HepG2 (cell line): Measurements from ENCODE around the gene CHID1. TPM values are rescaled to one million over a fixed set of nuclear protein-coding genes. Genes with fewer than 3 reads are reported as not detected.

ENCODE experiments used
- CREB1 ChIP-seq, 2 experiments: fragments of 450-650 bp in 1 of 2; IDR thresholded peaks; 2 replicates each; pipeline ENCODE4 v1.6.1; 2016 to 2017; ENCODE audit warnings: control low read depth in 1 of 2, mild to moderate bottlenecking in 1 of 2, missing compliant biosample characterization in 1 of 2, missing genetic modification characterization in 1 of 2
- CREBL2 ChIP-seq: sonication (generic); formaldehyde crosslinking; IDR thresholded peaks from 2 replicates; pipeline ENCODE4 v1.8.1; 2023; ENCODE audit warnings: missing genetic modification reagents, mild to moderate bottlenecking, borderline replicate concordance
- EHMT2 ChIP-seq: fragments of 200-600 bp; sonication (generic); IDR thresholded peaks from 2 replicates; pipeline ENCODE4 v1.7.0; 2017; ENCODE audit warnings: antibody characterized with exemption, low read depth, low read length, borderline replicate concordance
- ELK4 ChIP-seq: sonication (generic); formaldehyde crosslinking; IDR thresholded peaks from 2 replicates; pipeline ENCODE4 v1.9.0; 2021; ENCODE audit warnings: missing genetic modification reagents, borderline replicate concordance
- GABPA ChIP-seq, 2 experiments: IDR thresholded peaks; 2 replicates each; pipeline ENCODE4 v1.6.1; 2011 to 2016; ENCODE audit warnings: low read depth in 2 of 2, low read length in 1 of 2, missing biosample characterization in 1 of 2, missing genetic modification characterization in 1 of 2
- JDP2 ChIP-seq: sonication (generic); formaldehyde crosslinking; IDR thresholded peaks from 2 replicates; pipeline ENCODE4 v1.8.1; 2022; ENCODE audit warnings: missing genetic modification reagents, borderline replicate concordance
- KLF15 ChIP-seq: sonication (generic); formaldehyde crosslinking; IDR thresholded peaks from 2 replicates; pipeline ENCODE4 v1.8.1; 2023; ENCODE audit warnings: borderline replicate concordance, mild to moderate bottlenecking, inconsistent platforms, missing genetic modification reagents, mixed read lengths
- LRRFIP1 ChIP-seq: sonication (generic); formaldehyde crosslinking; conservative IDR thresholded peaks from 2 replicates; pipeline ENCODE4 v1.4.0; 2020; ENCODE audit warnings: missing genetic modification reagents
- MAZ ChIP-seq, 2 experiments: sonication (generic) in 1 of 2; formaldehyde crosslinking in 1 of 2; IDR thresholded peaks; 2 replicates each; pipeline versions ENCODE4 v1.5.0 to v1.6.1; 2012 to 2020; ENCODE audit warnings: low read depth in 2 of 2, mild to moderate bottlenecking in 2 of 2, borderline replicate concordance in 1 of 2, improper control_type of control experiment in 1 of 2, low read length in 1 of 2, missing genetic modification reagents in 1 of 2, moderate library complexity in 1 of 2
- MLX ChIP-seq: IDR thresholded peaks from 2 replicates; pipeline ENCODE4 v1.6.1; 2016
- MTF1 ChIP-seq: sonication (generic); formaldehyde crosslinking; IDR thresholded peaks from 2 replicates; pipeline ENCODE4 v1.5.0; 2020; ENCODE audit warnings: missing genetic modification reagents
- PHF8 ChIP-seq: sonication (generic); formaldehyde crosslinking; IDR thresholded peaks from 2 replicates; pipeline ENCODE4 v1.5.0; 2020; ENCODE audit warnings: missing genetic modification reagents
- RBAK ChIP-seq: sonication (generic); formaldehyde crosslinking; IDR thresholded peaks from 2 replicates; pipeline ENCODE4 v1.5.1; 2020; ENCODE audit warnings: mild to moderate bottlenecking, missing genetic modification reagents
- SMAD3 ChIP-seq: sonication (generic); formaldehyde crosslinking; IDR thresholded peaks from 2 replicates; pipeline ENCODE4 v1.4.0; 2020; ENCODE audit warnings: missing genetic modification reagents
- SP4 ChIP-seq: sonication (generic); formaldehyde crosslinking; IDR thresholded peaks from 2 replicates; pipeline ENCODE4 v1.8.1; 2023; ENCODE audit warnings: mild to moderate bottlenecking, missing genetic modification reagents
- TAF1 ChIP-seq: sonication (generic); formaldehyde crosslinking; IDR thresholded peaks from 2 replicates; pipeline ENCODE4 v1.4.0; 2020; ENCODE audit warnings: missing genetic modification reagents
- XRCC5 ChIP-seq: fragments of 200-400 bp; formaldehyde crosslinking; optimal IDR thresholded peaks from 2 replicates; pipeline ENCODE3; 2017; ENCODE audit warnings: mild to moderate bottlenecking, low read length
- ZNF17 ChIP-seq: sonication (generic); formaldehyde crosslinking; IDR thresholded peaks from 2 replicates; pipeline ENCODE4 v1.5.0; 2020; ENCODE audit warnings: mild to moderate bottlenecking, missing genetic modification reagents
- ZNF205 ChIP-seq: IDR thresholded peaks from 2 replicates; pipeline ENCODE4 v1.6.1; 2018; ENCODE audit warnings: missing biosample characterization, missing genetic modification reagents
- ZNF512B ChIP-seq: sonication (generic); formaldehyde crosslinking; IDR thresholded peaks from 2 replicates; pipeline ENCODE4 v1.5.1; 2020; ENCODE audit warnings: missing genetic modification reagents, mild to moderate bottlenecking, borderline replicate concordance
- ZNF768 ChIP-seq: sonication (generic); formaldehyde crosslinking; IDR thresholded peaks from 2 replicates; pipeline ENCODE4 v1.4.0; 2020; ENCODE audit warnings: missing genetic modification reagents
- ZSCAN21 ChIP-seq: sonication (generic); formaldehyde crosslinking; IDR thresholded peaks from 2 replicates; pipeline ENCODE4 v1.8.0; 2022; ENCODE audit warnings: mild to moderate bottlenecking, missing genetic modification reagents, moderate library complexity, borderline replicate concordance
- polyA plus RNA-seq, 8 experiments: library from polyadenylated mRNA; depleted of rRNA in 3 of 8; stranded (reverse) in 7 of 8; unstranded in 1 of 8; fragments of >200 nt; fragmentation: Illumina TruSeq in 4 of 8; extraction: Trizol in 4 of 8; gene quantifications; 2 replicates each; pipeline versions ENCODE4 v1.2.1 to v1.2.3, GENCODE V29; 2011 to 2016; ENCODE audit warnings: low read depth in 4 of 8, missing spikeins in 1 of 8, mixed read lengths in 1 of 8; ENCODE audit not compliant: insufficient read depth in 1 of 8
- total RNA-seq, 5 experiments: library from RNA; depleted of rRNA; stranded (reverse); fragments of >200 nt; fragmentation: Illumina TruSeq; extraction: Trizol; gene quantifications; 2 replicates each; pipeline ENCODE4 v1.2.3, GENCODE V29; 2016; ENCODE audit warnings: low read depth in 1 of 5

CHID1 gene
- total and polyA plus RNA-seq, 2 of the 13 experiments (the other 11 are each of a cell fraction or from before 2014, with no cell fraction given) = 65.1 to 93.6 TPM

GRCh38 chr11:842370-843002 lies 68.1 kb downstream of the CHID1 start, which contains the start of the genes POLR2L and TSPAN4 (continued):
- no peak for TF ChIP-seq ZNF512B
- TF ChIP-seq CREB1 (IDR thresholded peaks at IDR 0.05) = no peak
- no peak for TF ChIP-seq CREB1 (CRISPR knock-in tag; IDR thresholded peaks at IDR 0.05)
- no peak for TF ChIP-seq MLX (CRISPR knock-in tag)
- 0 out of 2 replicates have a peak, but pooled peaks have one; percentile 49 for TF ChIP-seq MAZ (IDR thresholded peaks at IDR 0.05; ENCODE audit: borderline replicate concordance, low read depth, low read length)
- peak; percentile 79 for TF ChIP-seq MAZ (CRISPR knock-in tag; IDR thresholded peaks at IDR 0.05; ENCODE audit: low read depth)
- TF ChIP-seq ELK4 (CRISPR knock-in tag) = no peak
- TF ChIP-seq MTF1 (CRISPR knock-in tag) = no peak
- TF ChIP-seq JDP2 (CRISPR knock-in tag) = no peak
- TF ChIP-seq PHF8 (CRISPR knock-in tag) = peak; percentile 82
- peak; percentile 91 for TF ChIP-seq TAF1 (CRISPR knock-in tag)
- TF ChIP-seq LRRFIP1 (CRISPR knock-in tag) = no peak
- no peak for TF ChIP-seq GABPA (IDR thresholded peaks at IDR 0.05; ENCODE audit: low read depth, low read length)
- TF ChIP-seq GABPA (CRISPR knock-in tag; IDR thresholded peaks at IDR 0.05; ENCODE audit: low read depth) = no peak
- no peak for TF ChIP-seq SMAD3 (CRISPR knock-in tag)
- peak; percentile 44 for TF ChIP-seq XRCC5
- no peak for TF ChIP-seq ZSCAN21 (CRISPR knock-in tag)
- TF ChIP-seq RBAK (CRISPR knock-in tag) = no peak
- TF ChIP-seq SP4 (CRISPR knock-in tag) = peak; percentile 89
- no peak; the same call in 1 of the 2 replicates for TF ChIP-seq ZNF768
- no peak for TF ChIP-seq KLF15
- TF ChIP-seq EHMT2 = no peak
- peak; percentile 26; the same call in 1 of the 2 replicates for TF ChIP-seq ZNF205 (CRISPR knock-in tag)
- peak; percentile 54; the same call in 1 of the 2 replicates for TF ChIP-seq CREBL2 (CRISPR knock-in tag)
- no peak for TF ChIP-seq ZNF17
